ENCODE measurements around the gene SFRP2.
A peak's percentile ranks its signal among the peaks of the same experiment; 100 is the strongest.

The SFRP2 gene

GRCh38 chr4:153758688-153759406, 30.0 kb downstream of the SFRP2 start:
- DNase-seq (ENCODE audit: extremely low read depth, low read depth): no peak
- no peak for TF ChIP-seq CTCF (IDR thresholded peaks at IDR 0.05; ENCODE audit: low read depth, low read length)

GRCh38 chr4:153758136-153758535, 30.7 kb downstream of the SFRP2 start:
- no peak for TF ChIP-seq CTCF (IDR thresholded peaks at IDR 0.05; ENCODE audit: low read depth, low read length)
- DNase-seq (ENCODE audit: extremely low read depth, low read depth): no peak

- DNase-seq (ENCODE audit: extremely low read depth, low read depth): no peak
- no peak for TF ChIP-seq CTCF (IDR thresholded peaks at IDR 0.05; ENCODE audit: low read depth, low read length)
Measured at GRCh38 chr4:153757407-153757806, 31.5 kb downstream of the SFRP2 start.

GRCh38 chr4:153755186-153755585, 33.7 kb downstream of the SFRP2 start:
- no peak for DNase-seq (ENCODE audit: extremely low read depth, low read depth)
- no peak for TF ChIP-seq CTCF (IDR thresholded peaks at IDR 0.05; ENCODE audit: low read depth, low read length)

- peak; percentile 41 for DNase-seq (ENCODE audit: extremely low read depth, low read depth)
- peak; percentile 78 for TF ChIP-seq CTCF (IDR thresholded peaks at IDR 0.05; ENCODE audit: low read depth, low read length)
Measured at GRCh38 chr4:153750197-153750817, 38.6 kb downstream of the SFRP2 start.

GRCh38 chr4:153748378-153748777, 40.5 kb downstream of the SFRP2 start:
- no peak for DNase-seq (ENCODE audit: extremely low read depth, low read depth)
- TF ChIP-seq CTCF (IDR thresholded peaks at IDR 0.05; ENCODE audit: low read depth, low read length): no peak

- no peak for TF ChIP-seq CTCF (IDR thresholded peaks at IDR 0.05; ENCODE audit: low read depth, low read length)
- DNase-seq (ENCODE audit: extremely low read depth, low read depth): no peak
Measured at GRCh38 chr4:153747406-153747955, 41.4 kb downstream of the SFRP2 start.

Data from AG09319 (cell line).